Right ventricle myocardium inferior (tissue), 1 donor: ENCODE measurements around the gene DAPP1. TPM values are rescaled to one million over a fixed set of nuclear protein-coding genes. Genes with fewer than 3 reads are reported as not detected.
"Not testable (repeated sequence)": the region's sequence is repeated elsewhere in the genome, so short reads cannot be mapped to it uniquely, and the experiment has no call there.

Experiments used
- ATAC-seq: fragments of 200-7000 bp; cut with Tn5 transposase; one replicate; pipeline ENCODE4 v1.9.1; 2020; ENCODE audit warnings: mild to moderate bottlenecking, moderate library complexity
- DNase-seq: peaks from one replicate; pipeline ENCODE4 v3.0.0; 2021; ENCODE audit errors: missing footprints
- intact Hi-C: fragments of 100-400 bp; cut with DNase I; formaldehyde crosslinking; loops from one replicate; pipeline ENCODE4 v1.11.0; 2022
- total RNA-seq: library from RNA; stranded (reverse); fragmentation: NEBNext Ultra II Directional; extraction: Animal tissue kit (Norgen Biotek cat#: 25700); gene quantifications from one replicate; pipeline ENCODE4 v1.2.1, GENCODE V29; 2021
- donor health status: DM: no; HTN: yes; CAD: no; lungs with severe emphysema.

Gene DAPP1
- total RNA-seq, 1 donor from 2014 or later: 0.73 TPM

GRCh38 chr4:99818661-99819060 lies 2.0 kb downstream of the DAPP1 start:
- intact Hi-C loops: no loop called here
- no peak for ATAC-seq
- DNase-seq: no peak

GRCh38 chr4:99821918-99822503 lies 5.4 kb downstream of the DAPP1 start:
- DNase-seq (no peak), ATAC-seq (peak; percentile 87)
- intact Hi-C loops: loop anchor here (5.0 kb wide), 1 partner anchor 125 kb away; the partner anchor contains the start of gene DNAJB14

GRCh38 chr4:99822734-99823133 lies 6.1 kb downstream of the DAPP1 start:
- ATAC-seq: no peak
- intact Hi-C loops: loop anchor here (5.0 kb wide), 1 partner anchor 125 kb away; the partner anchor contains the start of gene DNAJB14
- no peak for DNase-seq

- intact Hi-C loops: loop anchor here (5.0 kb wide), 1 partner anchor 123 kb away; the partner anchor contains the start of gene DNAJB14
- ATAC-seq: no peak
- DNase-seq: no peak
These were observed 7.5 kb downstream of the DAPP1 start for GRCh38 chr4:99824070-99824599.

- ATAC-seq (no peak), DNase-seq (no peak)
- intact Hi-C loops: no loop called here
These were observed 8.6 kb downstream of the DAPP1 start for GRCh38 chr4:99825272-99825671.

GRCh38 chr4:99826016-99826415 lies 9.4 kb downstream of the DAPP1 start:
- intact Hi-C loops: no loop called here
- ATAC-seq: no peak
- DNase-seq: no peak

- no peak for ATAC-seq
- intact Hi-C loops: no loop called here
- DNase-seq: no peak
These were observed 10.8 kb downstream of the DAPP1 start for GRCh38 chr4:99827454-99827853.

GRCh38 chr4:99827857-99828256 lies 11.2 kb downstream of the DAPP1 start:
- intact Hi-C loops: no loop called here
- DNase-seq (no peak), ATAC-seq (no peak)

GRCh38 chr4:99828477-99828876 lies 11.8 kb downstream of the DAPP1 start:
- intact Hi-C loops: no loop called here
- ATAC-seq: no peak
- DNase-seq: no peak

- DNase-seq, intact Hi-C loops, ATAC-seq: not testable (repeated sequence)
These were observed 13.4 kb downstream of the DAPP1 start for GRCh38 chr4:99830051-99830450.

GRCh38 chr4:99832321-99832720 lies 15.7 kb downstream of the DAPP1 start:
- intact Hi-C loops: no loop called here
- DNase-seq (no peak), ATAC-seq (no peak)

GRCh38 chr4:99832758-99833157 lies 16.1 kb downstream of the DAPP1 start:
- DNase-seq (no peak), ATAC-seq (no peak)
- intact Hi-C loops: no loop called here

GRCh38 chr4:99833756-99834155 lies 17.1 kb downstream of the DAPP1 start:
- ATAC-seq: no peak
- DNase-seq: no peak
- intact Hi-C loops: no loop called here

GRCh38 chr4:99834569-99834968 lies 17.9 kb downstream of the DAPP1 start:
- intact Hi-C loops: no loop called here
- ATAC-seq (no peak), DNase-seq (no peak)

- DNase-seq (no peak), ATAC-seq (no peak)
- intact Hi-C loops: no loop called here
These were observed 19.3 kb downstream of the DAPP1 start for GRCh38 chr4:99835942-99836341.

- no peak for ATAC-seq
- no peak for DNase-seq
- intact Hi-C loops: no loop called here
These were observed 22.3 kb downstream of the DAPP1 start for GRCh38 chr4:99838927-99839326.

GRCh38 chr4:99841129-99841528 lies 24.5 kb downstream of the DAPP1 start:
- ATAC-seq: no peak
- intact Hi-C loops: no loop called here
- no peak for DNase-seq

GRCh38 chr4:99843413-99843812 lies 26.8 kb downstream of the DAPP1 start:
- intact Hi-C loops: no loop called here
- DNase-seq (no peak), ATAC-seq (no peak)

- ATAC-seq: no peak
- intact Hi-C loops: no loop called here
- DNase-seq: no peak
These were observed 27.4 kb downstream of the DAPP1 start for GRCh38 chr4:99844048-99844447.

- ATAC-seq (no peak), DNase-seq (no peak)
- intact Hi-C loops: no loop called here
These were observed 28.6 kb downstream of the DAPP1 start for GRCh38 chr4:99845179-99845578.
